Panc1 (cell line): ENCODE results near the gene VKORC1L1. TPM values are rescaled to one million over a fixed set of nuclear protein-coding genes. Genes with fewer than 3 reads are reported as not detected.
"Not testable (repeated sequence)": the region's sequence is repeated elsewhere in the genome, so short reads cannot be mapped to it uniquely, and the experiment has no call there.

Source experiments
- ATAC-seq: fragments of 200-7000 bp; cut with Tn5 transposase; 2 replicates; pipeline ENCODE4 v1.9.1; 2020; ENCODE audit warnings: mild to moderate bottlenecking, moderate library complexity
- BruUV-seq: library from RNA; stranded (reverse); fragments of 400-500 nt; replicated peaks from 2 replicates; lab custom pipeline; 2021; lab: Mats Ljungman, UMichigan
- CTCF ChIA-PET: fragments of 300-600 bp; sonication (Branson Sonifier 250); formaldehyde crosslinking; loops from one replicate; lab custom pipeline; 2022; ENCODE audit warnings: antibody characterized with exemption; lab: Charles Lee
- POLR2A ChIA-PET: fragments of 300-600 bp; sonication (Branson Sonifier 250); formaldehyde crosslinking; loops from one replicate; lab custom pipeline; 2022; ENCODE audit warnings: antibody characterized with exemption; lab: Charles Lee
- DNase-seq: peaks from one replicate; pipeline ENCODE4 v3.0.0-alpha.2; 2010; ENCODE audit warnings: low read depth, low spot score
- H3K27ac ChIP-seq: 2 replicates; pipeline ENCODE4 v1.5.1; 2011; ENCODE audit warnings: mild to moderate bottlenecking, low read length, inconsistent platforms
- H3K27me3 ChIP-seq: fragments of 200-500 bp; sonication (Bioruptor generic); 2 replicates; pipeline ENCODE4 v1.6.0; 2014; ENCODE audit warnings: low read length, inconsistent platforms; ENCODE audit not compliant: control insufficient read depth, insufficient read depth
- H3K36me3 ChIP-seq: fragments of 200-500 bp; sonication (Bioruptor generic); 2 replicates; pipeline ENCODE4 v1.5.1; 2014; ENCODE audit warnings: inconsistent platforms, mild to moderate bottlenecking, low read length, moderate library complexity; ENCODE audit not compliant: control insufficient read depth, insufficient read depth
- H3K4me1 ChIP-seq: 2 replicates; pipeline ENCODE4 v1.5.1; 2011; ENCODE audit warnings: inconsistent platforms, mild to moderate bottlenecking, low read length, moderate library complexity; ENCODE audit not compliant: control insufficient read depth, insufficient read depth
- H3K4me3 ChIP-seq, 2 experiments: 2 replicates each; pipeline ENCODE4 v1.5.1; 2011 to 2012; ENCODE audit warnings: low read depth in 2 of 2, low read length in 2 of 2, mild to moderate bottlenecking in 2 of 2, inconsistent platforms in 1 of 2, moderate library complexity in 1 of 2
- H3K9me3 ChIP-seq: fragments of 200-500 bp; sonication (Bioruptor generic); 2 replicates; pipeline ENCODE4 v1.5.1; 2014; ENCODE audit warnings: low read depth, mild to moderate bottlenecking, inconsistent platforms, low read length, moderate library complexity; ENCODE audit not compliant: control insufficient read depth, insufficient read depth
- POLR2AphosphoS5 ChIP-seq: IDR thresholded peaks from 2 replicates; pipeline ENCODE4 v1.6.1; 2012; ENCODE audit warnings: mild to moderate bottlenecking, low read depth, low read length, moderate library complexity
- SIN3A ChIP-seq: IDR thresholded peaks from 2 replicates; pipeline ENCODE4 v1.6.1; 2012; ENCODE audit warnings: low read depth, mild to moderate bottlenecking, low read length, moderate library complexity, borderline replicate concordance; ENCODE audit not compliant: insufficient read depth
- TCF7L2 ChIP-seq: IDR thresholded peaks from 2 replicates; pipeline ENCODE4 v1.6.1; 2011; ENCODE audit warnings: mild to moderate bottlenecking, low read depth, low read length, inconsistent platforms
- in situ Hi-C: cut with HindIII; loops from 2 replicates; pipeline ENCODE4 v1.10.0; 2016; ENCODE audit warnings: low sequenced_read_pairs, low pct_unique_long_range_greater_than_20kb
- intact Hi-C: fragments of 100-400 bp; cut with micrococcal nuclease; formaldehyde crosslinking; loops from one replicate; pipeline ENCODE4 v1.10.0; 2022; ENCODE audit not compliant: unreplicated experiment
- total RNA-seq: library from RNA; stranded (reverse); gene quantifications from one replicate; pipeline ENCODE4 v1.2.1, GENCODE V29; 2021; ENCODE audit not compliant: unreplicated experiment
- TF ChIP-seq, protein P1 (sequence below), 2 experiments: IDR thresholded peaks; 2 replicates each; pipeline ENCODE4 v1.6.1; 2011 to 2012; ENCODE audit warnings: low read depth in 2 of 2, control low read depth in 1 of 2, low read length in 1 of 2, mild to moderate bottlenecking in 1 of 2, moderate library complexity in 1 of 2; ENCODE audit not compliant: insufficient read depth in 1 of 2
- TF ChIP-seq, protein P2 (sequence below): fragments of 450-650 bp; IDR thresholded peaks from 2 replicates; pipeline ENCODE4 v1.5.1; 2017; ENCODE audit warnings: mild to moderate bottlenecking

Gene VKORC1L1
- total RNA-seq, 1 experiment from 2014 or later, result 45.5 TPM

DNA sequence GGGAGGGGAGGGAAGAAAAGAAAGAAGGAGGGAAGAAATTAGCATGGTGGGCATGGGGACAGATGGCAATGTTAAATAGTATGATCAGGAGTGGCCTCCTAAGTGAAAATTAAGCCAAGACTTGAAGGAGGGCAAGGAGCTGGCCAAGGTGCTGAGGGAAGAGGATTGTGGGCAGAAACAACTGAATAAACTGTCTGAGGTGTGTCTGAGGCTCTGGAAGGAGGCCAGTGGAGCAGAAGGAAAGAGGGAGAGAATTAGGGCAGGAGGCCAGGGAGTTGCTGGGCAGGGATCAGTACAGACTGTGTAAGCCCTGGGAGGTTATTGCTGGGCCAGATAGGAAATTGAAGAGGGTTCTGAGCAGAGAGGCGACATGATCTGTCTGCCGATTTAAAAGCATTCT lies 40.6 kb upstream of the VKORC1L1 start:
- no peak for DNase-seq
- Histone ChIP-seq H3K27ac (no peak overlapping the region), H3K4me1 (no peaks in the 10 kb centered on the region), H3K4me3 (no peak overlapping the region), H3K27me3 (no peaks in the 10 kb centered on the region), H3K9me3 (no peaks in the 10 kb centered on the region), H3K36me3 (no peaks in the 10 kb centered on the region)
- no TSS peak for BruUV-seq
- POLR2A ChIA-PET, result no interaction called here
- in situ Hi-C loops, result no loop called here
- intact Hi-C loops, result no loop called here
- TF ChIP-seq TCF7L2 (no peak), POLR2AphosphoS5 (no peak), SIN3A (no peak)
- TF ChIP-seq, protein P1, sequence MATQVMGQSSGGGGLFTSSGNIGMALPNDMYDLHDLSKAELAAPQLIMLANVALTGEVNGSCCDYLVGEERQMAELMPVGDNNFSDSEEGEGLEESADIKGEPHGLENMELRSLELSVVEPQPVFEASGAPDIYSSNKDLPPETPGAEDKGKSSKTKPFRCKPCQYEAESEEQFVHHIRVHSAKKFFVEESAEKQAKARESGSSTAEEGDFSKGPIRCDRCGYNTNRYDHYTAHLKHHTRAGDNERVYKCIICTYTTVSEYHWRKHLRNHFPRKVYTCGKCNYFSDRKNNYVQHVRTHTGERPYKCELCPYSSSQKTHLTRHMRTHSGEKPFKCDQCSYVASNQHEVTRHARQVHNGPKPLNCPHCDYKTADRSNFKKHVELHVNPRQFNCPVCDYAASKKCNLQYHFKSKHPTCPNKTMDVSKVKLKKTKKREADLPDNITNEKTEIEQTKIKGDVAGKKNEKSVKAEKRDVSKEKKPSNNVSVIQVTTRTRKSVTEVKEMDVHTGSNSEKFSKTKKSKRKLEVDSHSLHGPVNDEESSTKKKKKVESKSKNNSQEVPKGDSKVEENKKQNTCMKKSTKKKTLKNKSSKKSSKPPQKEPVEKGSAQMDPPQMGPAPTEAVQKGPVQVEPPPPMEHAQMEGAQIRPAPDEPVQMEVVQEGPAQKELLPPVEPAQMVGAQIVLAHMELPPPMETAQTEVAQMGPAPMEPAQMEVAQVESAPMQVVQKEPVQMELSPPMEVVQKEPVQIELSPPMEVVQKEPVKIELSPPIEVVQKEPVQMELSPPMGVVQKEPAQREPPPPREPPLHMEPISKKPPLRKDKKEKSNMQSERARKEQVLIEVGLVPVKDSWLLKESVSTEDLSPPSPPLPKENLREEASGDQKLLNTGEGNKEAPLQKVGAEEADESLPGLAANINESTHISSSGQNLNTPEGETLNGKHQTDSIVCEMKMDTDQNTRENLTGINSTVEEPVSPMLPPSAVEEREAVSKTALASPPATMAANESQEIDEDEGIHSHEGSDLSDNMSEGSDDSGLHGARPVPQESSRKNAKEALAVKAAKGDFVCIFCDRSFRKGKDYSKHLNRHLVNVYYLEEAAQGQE (IDR thresholded peaks at IDR 0.05; ENCODE audit: insufficient read depth in 1 of 2, low read depth in 2 of 2, low read length in 1 of 2), result peak; percentile 84 to 86
- TF ChIP-seq, protein P2, sequence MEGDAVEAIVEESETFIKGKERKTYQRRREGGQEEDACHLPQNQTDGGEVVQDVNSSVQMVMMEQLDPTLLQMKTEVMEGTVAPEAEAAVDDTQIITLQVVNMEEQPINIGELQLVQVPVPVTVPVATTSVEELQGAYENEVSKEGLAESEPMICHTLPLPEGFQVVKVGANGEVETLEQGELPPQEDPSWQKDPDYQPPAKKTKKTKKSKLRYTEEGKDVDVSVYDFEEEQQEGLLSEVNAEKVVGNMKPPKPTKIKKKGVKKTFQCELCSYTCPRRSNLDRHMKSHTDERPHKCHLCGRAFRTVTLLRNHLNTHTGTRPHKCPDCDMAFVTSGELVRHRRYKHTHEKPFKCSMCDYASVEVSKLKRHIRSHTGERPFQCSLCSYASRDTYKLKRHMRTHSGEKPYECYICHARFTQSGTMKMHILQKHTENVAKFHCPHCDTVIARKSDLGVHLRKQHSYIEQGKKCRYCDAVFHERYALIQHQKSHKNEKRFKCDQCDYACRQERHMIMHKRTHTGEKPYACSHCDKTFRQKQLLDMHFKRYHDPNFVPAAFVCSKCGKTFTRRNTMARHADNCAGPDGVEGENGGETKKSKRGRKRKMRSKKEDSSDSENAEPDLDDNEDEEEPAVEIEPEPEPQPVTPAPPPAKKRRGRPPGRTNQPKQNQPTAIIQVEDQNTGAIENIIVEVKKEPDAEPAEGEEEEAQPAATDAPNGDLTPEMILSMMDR, result no peak
- ATAC-seq, result no peak
- CTCF ChIA-PET, result no interaction called here

DNA sequence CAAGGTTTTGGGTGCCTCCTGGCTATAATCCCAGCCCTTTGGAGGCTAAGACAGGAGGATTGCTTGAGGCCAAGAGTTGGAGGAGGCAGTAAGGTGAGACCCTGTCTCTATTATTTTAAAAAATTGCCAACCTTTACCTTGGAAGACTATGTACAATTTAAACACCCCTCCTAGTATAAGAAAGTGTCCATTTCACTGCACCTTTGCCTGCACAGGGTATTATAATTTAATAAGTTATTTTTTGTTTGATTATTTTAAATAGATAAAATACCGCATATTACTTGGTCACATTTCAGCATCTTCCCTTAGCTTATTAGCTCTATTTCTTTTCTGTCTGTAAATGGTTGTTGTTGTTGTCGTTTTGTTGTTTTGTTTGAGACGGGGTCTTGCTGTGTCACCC lies 36.2 kb upstream of the VKORC1L1 start:
- H3K4me1 ChIP-seq, H3K27ac ChIP-seq, BruUV-seq, H3K27me3 ChIP-seq, intact Hi-C loops, ATAC-seq, in situ Hi-C loops, H3K36me3 ChIP-seq, H3K4me3 ChIP-seq, CTCF ChIA-PET, H3K9me3 ChIP-seq, DNase-seq: not testable (repeated sequence)
- POLR2A ChIA-PET, result interaction anchor here (0.6 kb wide), 1 partner anchor 142 kb away, joined by 3 read pairs; no protein-coding TSS in a partner anchor

DNA sequence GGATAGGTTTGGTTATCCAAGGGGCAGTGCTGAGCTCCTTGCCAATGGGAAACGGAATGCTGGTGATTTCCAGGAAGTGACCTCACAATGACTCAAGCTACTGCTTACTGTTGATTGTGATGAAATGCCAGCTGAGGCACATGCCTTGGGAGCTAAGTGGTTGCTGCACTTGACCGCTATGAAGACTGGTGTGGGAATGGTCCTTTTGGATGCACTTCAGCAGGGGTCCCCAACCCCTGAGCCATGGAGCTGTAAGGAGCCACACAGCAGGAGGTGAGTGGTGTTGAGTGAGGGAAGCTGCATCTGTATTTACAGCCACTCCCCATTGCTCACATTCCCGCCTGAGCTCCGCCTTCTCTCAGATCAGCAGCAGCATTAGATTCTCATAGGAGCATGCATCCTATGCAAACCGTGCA lies 35.3 kb upstream of the VKORC1L1 start:
- H3K27me3 ChIP-seq, H3K4me1 ChIP-seq, CTCF ChIA-PET, H3K36me3 ChIP-seq, BruUV-seq, intact Hi-C loops, in situ Hi-C loops, DNase-seq, ATAC-seq, H3K4me3 ChIP-seq, POLR2A ChIA-PET, H3K9me3 ChIP-seq, H3K27ac ChIP-seq: not testable (repeated sequence)
